ENCODE measurements around the gene LBP.

- no peak for TF ChIP-seq POLR2AphosphoS5 (IDR thresholded peaks at IDR 0.05; ENCODE audit: low read depth, low read length)
- no peak for TF ChIP-seq ZNF704 (CRISPR knock-in tag; IDR thresholded peaks at IDR 0.05; ENCODE audit: borderline replicate concordance)
- TF ChIP-seq ZNF121 (CRISPR knock-in tag; IDR thresholded peaks at IDR 0.05), result no peak
- no peak for TF ChIP-seq ZBTB21 (CRISPR knock-in tag; IDR thresholded peaks at IDR 0.05)
- TF ChIP-seq GTF2F1 (IDR thresholded peaks at IDR 0.05; ENCODE audit: low read length), result no peak
- no peak for TF ChIP-seq MAFK (conservative IDR thresholded peaks at IDR 0.05 in 1 of 2, IDR thresholded peaks at IDR 0.05 in 1 of 2; ENCODE audit: low read length in 2 of 2)
- no peak for TF ChIP-seq CTCF (CRISPR knock-in tag; IDR thresholded peaks at IDR 0.05)
These were observed 36.9 kb downstream of the LBP start for GRCh38 chr20:38383147-38383546.
